H9 (cell line): ENCODE results near the gene PDGFRB. TPM values are rescaled to one million over a fixed set of nuclear protein-coding genes. Genes with fewer than 3 reads are reported as not detected.

ENCODE experiments used
- DNase-seq: peaks from one replicate; pipeline ENCODE4 v3.0.0-alpha.2; 2017
- H2AFZ ChIP-seq: one replicate; pipeline ENCODE4 v1.6.1; 2013; ENCODE audit warnings: mild to moderate bottlenecking, low read length, control low read depth, moderate library complexity
- H2AK5ac ChIP-seq: 2 replicates; pipeline ENCODE4 v1.6.1; 2013; ENCODE audit warnings: low read length, control low read depth, mixed read lengths; ENCODE audit not compliant: insufficient read length
- H2BK120ac ChIP-seq: one replicate; pipeline ENCODE4 v1.6.1; 2013; ENCODE audit warnings: low read depth, mild to moderate bottlenecking, low read length, control low read depth, inconsistent platforms; ENCODE audit not compliant: poor library complexity, severe bottlenecking
- H2BK12ac ChIP-seq: 2 replicates; pipeline ENCODE4 v1.6.1; 2013; ENCODE audit warnings: low read length, control low read depth, mixed read lengths, low read depth; ENCODE audit not compliant: insufficient read length
- H2BK15ac ChIP-seq: 2 replicates; pipeline ENCODE4 v1.6.1; 2013; ENCODE audit warnings: low read depth, low read length, control low read depth
- H2BK20ac ChIP-seq: one replicate; pipeline ENCODE4 v1.6.1; 2013; ENCODE audit warnings: low read depth, mild to moderate bottlenecking, low read length, control low read depth, inconsistent platforms; ENCODE audit not compliant: poor library complexity, severe bottlenecking
- H2BK5ac ChIP-seq: 2 replicates; pipeline ENCODE4 v1.6.1; 2013; ENCODE audit warnings: low read length, control low read depth, mixed read lengths; ENCODE audit not compliant: insufficient read length
- H3K14ac ChIP-seq: 2 replicates; pipeline ENCODE4 v1.6.1; 2013; ENCODE audit warnings: low read length, control low read depth; ENCODE audit not compliant: insufficient read depth
- H3K18ac ChIP-seq: 2 replicates; pipeline ENCODE4 v1.6.1; 2013; ENCODE audit warnings: low read depth, mild to moderate bottlenecking, mixed read lengths, low read length, control low read depth; ENCODE audit not compliant: insufficient read length
- H3K23ac ChIP-seq: 2 replicates; pipeline ENCODE4 v1.6.1; 2013; ENCODE audit warnings: low read length, control low read depth, mixed read lengths, low read depth; ENCODE audit not compliant: insufficient read length
- H3K23me2 ChIP-seq: 2 replicates; pipeline ENCODE4 v1.6.1; 2013; ENCODE audit warnings: low read depth, mild to moderate bottlenecking, mixed read lengths, low read length, control low read depth; ENCODE audit not compliant: insufficient read length, poor library complexity, severe bottlenecking
- H3K27ac ChIP-seq: 2 replicates; pipeline ENCODE4 v1.5.1; 2013; ENCODE audit warnings: low read length, control low read depth, mixed read lengths, low read depth; ENCODE audit not compliant: insufficient read length
- H3K27me3 ChIP-seq: 2 replicates; pipeline ENCODE4 v1.6.1; 2013; ENCODE audit warnings: low read length, control low read depth, inconsistent platforms; ENCODE audit not compliant: insufficient read depth
- H3K4ac ChIP-seq: 2 replicates; pipeline ENCODE4 v1.6.1; 2013; ENCODE audit warnings: low read depth, mild to moderate bottlenecking, control low read depth, inconsistent platforms, low read length, moderate library complexity
- H3K4me1 ChIP-seq: 2 replicates; pipeline ENCODE4 v1.6.1; 2013; ENCODE audit warnings: low read length, control low read depth, inconsistent platforms; ENCODE audit not compliant: insufficient read depth
- H3K4me2 ChIP-seq: 2 replicates; pipeline ENCODE4 v1.6.1; 2013; ENCODE audit warnings: low read length, control low read depth, mixed read lengths; ENCODE audit not compliant: insufficient read length, insufficient read depth
- H3K56ac ChIP-seq: 2 replicates; pipeline ENCODE4 v1.6.1; 2013; ENCODE audit warnings: low read depth, mild to moderate bottlenecking, mixed read lengths, low read length, control low read depth; ENCODE audit not compliant: insufficient read length
- H3K79me1 ChIP-seq: 2 replicates; pipeline ENCODE4 v1.6.1; 2013; ENCODE audit warnings: low read depth, mild to moderate bottlenecking, moderate library complexity, low read length, control low read depth, inconsistent platforms; ENCODE audit not compliant: insufficient read depth, poor library complexity, severe bottlenecking
- H3K79me2 ChIP-seq: 2 replicates; pipeline ENCODE4 v1.6.1; 2013; ENCODE audit warnings: low read length, control low read depth, inconsistent platforms; ENCODE audit not compliant: insufficient read depth
- H3K9ac ChIP-seq: 2 replicates; pipeline ENCODE4 v1.6.1; 2013; ENCODE audit warnings: low read length, control low read depth, mixed read lengths; ENCODE audit not compliant: insufficient read length; ENCODE audit errors: extremely low read depth
- H3K9me3 ChIP-seq: one replicate; pipeline ENCODE4 v1.6.1; 2013; ENCODE audit warnings: low read depth, low read length, inconsistent platforms; ENCODE audit not compliant: control insufficient read depth
- H3T11ph ChIP-seq: one replicate; pipeline ENCODE4 v1.6.1; 2013; ENCODE audit warnings: mild to moderate bottlenecking, low read length, control low read depth, inconsistent platforms
- H4K20me1 ChIP-seq: one replicate; pipeline ENCODE4 v1.6.1; 2013; ENCODE audit not compliant: control insufficient read depth, insufficient read length, insufficient read depth
- H4K5ac ChIP-seq: 2 replicates; pipeline ENCODE4 v1.6.1; 2013; ENCODE audit warnings: low read depth, mild to moderate bottlenecking, mixed read lengths, low read length, control low read depth; ENCODE audit not compliant: insufficient read length
- H4K8ac ChIP-seq: replicated peaks from 2 replicates; pipeline ENCODE4 v1.6.1; 2013; ENCODE audit warnings: low read length, control low read depth, mixed read lengths, low read depth; ENCODE audit not compliant: insufficient read length
- H4K91ac ChIP-seq: 2 replicates; pipeline ENCODE4 v1.6.1; 2013; ENCODE audit warnings: low read depth, mild to moderate bottlenecking, moderate library complexity, mixed read lengths, low read length, control low read depth; ENCODE audit not compliant: insufficient read length
- H3K27ac Mint-ChIP-seq, 3 experiments: 2 replicates in 2 of 3; 3 replicates in 1 of 3; pipeline ENCODE4 v1.8.0; 2020 to 2021; ENCODE audit warnings: mixed read lengths in 3 of 3, mild to moderate bottlenecking in 1 of 3, moderate library complexity in 1 of 3
- H3K27me3 Mint-ChIP-seq: 2 replicates; pipeline ENCODE4 v1.8.0; 2021; ENCODE audit warnings: low read depth, mild to moderate bottlenecking, moderate library complexity, mixed read lengths
- H3K36me3 Mint-ChIP-seq, 3 experiments: 2 replicates in 2 of 3; 3 replicates in 1 of 3; pipeline ENCODE4 v1.8.0; 2020 to 2021; ENCODE audit warnings: low read depth in 3 of 3, mixed read lengths in 3 of 3; ENCODE audit not compliant: insufficient read depth in 1 of 3
- H3K4me1 Mint-ChIP-seq, 2 experiments: 2 replicates each; pipeline ENCODE4 v1.8.0; 2020; ENCODE audit warnings: mixed read lengths in 2 of 2
- H3K4me3 Mint-ChIP-seq, 2 experiments: 2 replicates in 1 of 2; 3 replicates in 1 of 2; pipeline ENCODE4 v1.8.0; 2020 to 2021; ENCODE audit warnings: mild to moderate bottlenecking in 2 of 2, mixed read lengths in 2 of 2, moderate library complexity in 1 of 2
- H3K9me3 Mint-ChIP-seq, 2 experiments: 2 replicates in 1 of 2; 3 replicates in 1 of 2; pipeline ENCODE4 v1.8.0; 2020; ENCODE audit warnings: mild to moderate bottlenecking in 2 of 2, mixed read lengths in 2 of 2, moderate library complexity in 1 of 2
- WGBS: extraction: QIAGEN DNeasy Blood & Tissue Kit; methylation state at CpG from one replicate; pipeline ENCODE4 v1.1.7; 2013; ENCODE audit warnings: missing lambda C conversion rate, low lambda C conversion rate, mixed read lengths; ENCODE audit not compliant: insufficient read length; ENCODE audit errors: extremely low coverage; 5-methylcytosine and 5-hydroxymethylcytosine counted together
- total RNA-seq: library from RNA; stranded (reverse); gene quantifications from 2 replicates; pipeline ENCODE4 v1.2.1, GENCODE V29; 2021
- TF ChIP-seq, protein P1 (sequence below): fragments of 200-600 bp; sonication (generic); conservative IDR thresholded peaks from 3 replicates; pipeline ENCODE4 v1.8.0; 2021; ENCODE audit warnings: antibody characterized with exemption, mild to moderate bottlenecking

Gene PDGFRB
- total RNA-seq, 1 experiment from 2014 or later, result 2.2 TPM

GRCh38 chr5:150120617-150121447 lies 34.8 kb downstream of the PDGFRB start:
- no peaks in the 10 kb centered on the region for H3K4me1 ChIP-seq
- H3K4me2 ChIP-seq, result no peak overlapping the region
- DNase-seq, result peak; percentile 30
- no peaks in the 10 kb centered on the region for H3K23me2 ChIP-seq
- no peak overlapping the region for H3K27ac ChIP-seq
- no peaks in the 10 kb centered on the region for H4K20me1 ChIP-seq
- H3K9ac ChIP-seq, result no peak overlapping the region
- no peak overlapping the region for H3K18ac ChIP-seq
- H3K56ac ChIP-seq, result no peak overlapping the region
- Mint-ChIP-seq H3K27ac (no peak overlapping the region), H3K4me3 (no peak overlapping the region; a peak in 1 of 5 replicates), H3K27me3 (peaks cover 7% of the 10 kb centered on the region), H3K36me3 (no peaks in the 10 kb centered on the region), H3K9me3 (no peaks in the 10 kb centered on the region), H3K4me1 (peaks cover 14 to 24% of the 10 kb centered on the region in 2 experiments)
- no peak overlapping the region for H2BK120ac ChIP-seq
- H2AFZ ChIP-seq, result no peak overlapping the region
- H4K5ac ChIP-seq, result no peak overlapping the region
- H2AK5ac ChIP-seq, result no peak overlapping the region
- no peak overlapping the region for H3K23ac ChIP-seq
- no peaks in the 10 kb centered on the region for H3K27me3 ChIP-seq
- WGBS, result no CpG with 5 or more reads among the region's 19 CpGs
- H3K79me1 ChIP-seq, result no peaks in the 10 kb centered on the region
- H2BK15ac ChIP-seq, result no peak overlapping the region
- no peak overlapping the region for H2BK12ac ChIP-seq
- H4K91ac ChIP-seq, result no peak overlapping the region
- H2BK20ac ChIP-seq, result no peak overlapping the region
- TF ChIP-seq, protein P1, sequence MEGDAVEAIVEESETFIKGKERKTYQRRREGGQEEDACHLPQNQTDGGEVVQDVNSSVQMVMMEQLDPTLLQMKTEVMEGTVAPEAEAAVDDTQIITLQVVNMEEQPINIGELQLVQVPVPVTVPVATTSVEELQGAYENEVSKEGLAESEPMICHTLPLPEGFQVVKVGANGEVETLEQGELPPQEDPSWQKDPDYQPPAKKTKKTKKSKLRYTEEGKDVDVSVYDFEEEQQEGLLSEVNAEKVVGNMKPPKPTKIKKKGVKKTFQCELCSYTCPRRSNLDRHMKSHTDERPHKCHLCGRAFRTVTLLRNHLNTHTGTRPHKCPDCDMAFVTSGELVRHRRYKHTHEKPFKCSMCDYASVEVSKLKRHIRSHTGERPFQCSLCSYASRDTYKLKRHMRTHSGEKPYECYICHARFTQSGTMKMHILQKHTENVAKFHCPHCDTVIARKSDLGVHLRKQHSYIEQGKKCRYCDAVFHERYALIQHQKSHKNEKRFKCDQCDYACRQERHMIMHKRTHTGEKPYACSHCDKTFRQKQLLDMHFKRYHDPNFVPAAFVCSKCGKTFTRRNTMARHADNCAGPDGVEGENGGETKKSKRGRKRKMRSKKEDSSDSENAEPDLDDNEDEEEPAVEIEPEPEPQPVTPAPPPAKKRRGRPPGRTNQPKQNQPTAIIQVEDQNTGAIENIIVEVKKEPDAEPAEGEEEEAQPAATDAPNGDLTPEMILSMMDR, result no peak
- no peak overlapping the region for H3T11ph ChIP-seq
- no peak overlapping the region for H2BK5ac ChIP-seq
- H3K4ac ChIP-seq, result no peak overlapping the region
- H3K9me3 ChIP-seq, result no peaks in the 10 kb centered on the region
- H3K14ac ChIP-seq, result no peak overlapping the region; the same call in 1 of the 2 replicates
- no peak overlapping the region for H4K8ac ChIP-seq
- no peaks in the 10 kb centered on the region for H3K79me2 ChIP-seq
